Psoas muscle (tissue), 8 donors: ENCODE measurements around the gene IL20RB. TPM values are rescaled to one million over a fixed set of nuclear protein-coding genes. Genes with fewer than 3 reads are reported as not detected.
"Not testable (repeated sequence)": the region's sequence is repeated elsewhere in the genome, so short reads cannot be mapped to it uniquely, and the experiment has no call there.

Experiments
- ATAC-seq, 4 donors: fragments of 200-7000 bp; cut with Tn5 transposase; one replicate each; pipeline ENCODE4 v1.9.1; 2020; ENCODE audit warnings: moderate library complexity in 3 of 4, mild to moderate bottlenecking in 2 of 4
- DNase-seq, 2 donors: peaks; one replicate each; pipeline ENCODE4 v3.0.0-alpha.2; 2020
- H3K27ac ChIP-seq: fragments of 200-600 bp; one replicate; pipeline ENCODE4 v1.8.0; 2022
- H3K27me3 ChIP-seq, 3 donors: fragments of 200-600 bp in 1 of 3; one replicate each; pipeline versions ENCODE4 v1.6.1 to v1.8.0; 2013 to 2022; ENCODE audit warnings: low read length in 2 of 3, mild to moderate bottlenecking in 2 of 3, moderate library complexity in 1 of 3; ENCODE audit not compliant: insufficient read depth in 3 of 3
- H3K36me3 ChIP-seq, 2 donors: fragments of 200-600 bp in 1 of 2; one replicate each; pipeline versions ENCODE4 v1.6.1 to v1.8.0; 2013 to 2022; ENCODE audit warnings: low read depth in 1 of 2, mild to moderate bottlenecking in 1 of 2, moderate library complexity in 1 of 2; ENCODE audit not compliant: insufficient read depth in 1 of 2
- H3K4me1 ChIP-seq: fragments of 200-600 bp; one replicate; pipeline ENCODE4 v1.8.0; 2022
- H3K4me3 ChIP-seq: fragments of 200-600 bp; one replicate; pipeline ENCODE4 v1.8.0; 2022; ENCODE audit warnings: mild to moderate bottlenecking
- H3K9me3 ChIP-seq: fragments of 200-600 bp; one replicate; pipeline ENCODE4 v1.8.0; 2022
- WGBS, 3 donors: extraction: QIAGEN DNeasy Blood & Tissue Kit; methylation state at CpG; one replicate each; pipeline versions ENCODE4 v1.1.6 to v1.1.7; 2013; 5-methylcytosine and 5-hydroxymethylcytosine counted together
- intact Hi-C, 2 donors: fragments of 100-400 bp; cut with DNase I; formaldehyde crosslinking; loops; one replicate each; pipeline versions ENCODE4 v1.11.0 to v1.14.2; 2022
- polyA plus RNA-seq, 3 donors: library from polyadenylated mRNA; stranded (reverse); fragments of 200-250 nt; gene quantifications; one replicate each; pipeline ENCODE4 v1.2.3, GENCODE V29; 2013
- total RNA-seq, 4 donors: library from RNA; stranded (reverse); fragmentation: NEBNext Ultra II Directional in 2 of 4; extraction: Animal tissue kit (Norgen Biotek cat#: 25700) in 2 of 4; gene quantifications; one replicate each; pipeline versions ENCODE4 v1.2.1 to v1.2.4, GENCODE V29; 2021 to 2023
- TF ChIP-seq, protein P1 (sequence below): fragments of 200-600 bp; IDR thresholded peaks from one replicate; pipeline ENCODE4 v1.8.0; 2022; ENCODE audit warnings: antibody characterized with exemption
- donor health status: healthy with polysubstance abuse.
- donor health status: DM: no; HTN: no; CAD: no; lungs with moderate emphysema.
- donor health status: Bipolar disorder and iron deficiency.
- donor health status: healthy.
- donor health status: DM: yes; HTN: yes; CAD: no.
- donor health status: DM: no; HTN: no; CAD: no.
- donor health status: DM: no; HTN: no; CAD: no.
- donor health status: DM: yes; HTN: yes; CAD: no.

Gene IL20RB
- total and polyA plus RNA-seq, 7 donors, result 0.46 to 1.6 (median 0.68) TPM; not detected in 1

DNA sequence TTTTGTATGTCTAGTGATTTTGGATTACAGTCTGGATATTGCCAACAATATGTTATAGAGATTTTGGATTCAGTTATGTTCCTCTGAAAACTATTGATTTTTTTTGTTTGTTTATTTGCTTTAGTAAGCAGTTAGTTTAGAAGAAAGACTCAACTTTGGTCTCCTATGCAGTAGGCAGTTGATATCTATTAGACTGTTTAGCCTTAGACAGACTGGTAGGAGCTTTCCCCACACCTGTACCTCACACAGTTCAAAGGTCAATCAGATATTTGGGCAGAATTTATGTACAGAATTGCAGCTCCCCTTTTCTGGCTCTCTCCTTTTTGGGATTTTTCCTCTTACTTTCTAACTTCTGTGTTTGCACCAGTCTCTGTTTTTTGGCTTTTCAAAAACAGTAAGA, 42.3 kb downstream of the IL20RB start:
- no peak overlapping the region for H3K27ac ChIP-seq
- TF ChIP-seq, protein P1, sequence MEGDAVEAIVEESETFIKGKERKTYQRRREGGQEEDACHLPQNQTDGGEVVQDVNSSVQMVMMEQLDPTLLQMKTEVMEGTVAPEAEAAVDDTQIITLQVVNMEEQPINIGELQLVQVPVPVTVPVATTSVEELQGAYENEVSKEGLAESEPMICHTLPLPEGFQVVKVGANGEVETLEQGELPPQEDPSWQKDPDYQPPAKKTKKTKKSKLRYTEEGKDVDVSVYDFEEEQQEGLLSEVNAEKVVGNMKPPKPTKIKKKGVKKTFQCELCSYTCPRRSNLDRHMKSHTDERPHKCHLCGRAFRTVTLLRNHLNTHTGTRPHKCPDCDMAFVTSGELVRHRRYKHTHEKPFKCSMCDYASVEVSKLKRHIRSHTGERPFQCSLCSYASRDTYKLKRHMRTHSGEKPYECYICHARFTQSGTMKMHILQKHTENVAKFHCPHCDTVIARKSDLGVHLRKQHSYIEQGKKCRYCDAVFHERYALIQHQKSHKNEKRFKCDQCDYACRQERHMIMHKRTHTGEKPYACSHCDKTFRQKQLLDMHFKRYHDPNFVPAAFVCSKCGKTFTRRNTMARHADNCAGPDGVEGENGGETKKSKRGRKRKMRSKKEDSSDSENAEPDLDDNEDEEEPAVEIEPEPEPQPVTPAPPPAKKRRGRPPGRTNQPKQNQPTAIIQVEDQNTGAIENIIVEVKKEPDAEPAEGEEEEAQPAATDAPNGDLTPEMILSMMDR, result no peak
- DNase-seq (no peak), ATAC-seq (no peak)
- H3K9me3 ChIP-seq, result no peaks in the 10 kb centered on the region
- peaks cover 7% of the 10 kb centered on the region for H3K4me1 ChIP-seq
- H3K4me3 ChIP-seq, result no peak overlapping the region
- no peaks in the 10 kb centered on the region for H3K27me3 ChIP-seq
- H3K36me3 ChIP-seq, result no peaks in the 10 kb centered on the region
- intact Hi-C loops, result no loop called here

DNA sequence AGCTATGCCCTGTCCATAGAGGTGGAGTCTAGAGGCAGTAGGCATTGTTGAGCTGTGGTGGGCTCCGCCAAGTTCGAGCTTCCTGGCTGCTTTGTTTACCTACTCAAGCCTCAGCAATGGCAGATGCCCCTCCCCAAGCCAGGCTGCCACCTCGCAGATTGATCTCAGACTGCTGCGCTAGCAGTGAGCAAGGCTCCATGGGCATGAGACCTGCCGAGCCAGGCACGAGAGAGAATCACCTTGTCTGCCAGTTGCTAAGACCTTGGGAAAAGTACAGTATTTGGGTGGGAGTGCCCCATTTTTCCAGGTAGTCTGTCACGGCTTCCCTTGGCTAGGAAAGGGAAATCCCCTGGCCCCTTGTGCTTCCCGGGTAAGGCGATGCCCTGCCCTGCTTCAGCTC, 49.6 kb downstream of the IL20RB start:
- H3K4me3 ChIP-seq, H3K27ac ChIP-seq, DNase-seq, ATAC-seq, H3K4me1 ChIP-seq, H3K36me3 ChIP-seq, H3K27me3 ChIP-seq, intact Hi-C loops, H3K9me3 ChIP-seq: not testable (repeated sequence)
- 91 to 92% (median 91%) methylated on average over 9 of the region's 9 CpGs for WGBS, 3 donors

DNA sequence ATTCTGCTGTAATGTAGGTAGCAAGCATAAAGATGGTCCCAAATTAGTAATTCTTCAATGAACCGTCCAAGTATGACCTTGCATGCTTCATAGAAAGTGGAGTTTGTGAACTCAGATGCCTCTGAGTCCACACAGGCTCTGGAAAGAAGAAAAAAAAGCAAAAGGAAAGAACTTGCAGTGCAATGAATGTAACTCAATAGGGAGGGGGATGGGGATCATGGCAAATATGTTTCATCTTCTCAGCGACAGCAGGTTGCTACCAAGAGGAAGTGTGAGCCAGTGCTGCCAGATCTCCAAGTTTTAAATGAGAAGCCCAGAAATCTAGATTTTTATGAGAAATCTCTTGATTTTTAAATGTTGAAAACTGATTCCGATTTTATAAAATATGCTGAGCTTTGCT, 50.3 kb downstream of the IL20RB start:
- H3K4me1 ChIP-seq, result no peaks in the 10 kb centered on the region
- TF ChIP-seq, protein P1, result no peak
- no peaks in the 10 kb centered on the region for H3K9me3 ChIP-seq
- H3K27ac ChIP-seq, result no peak overlapping the region
- no peaks in the 10 kb centered on the region for H3K27me3 ChIP-seq
- no peak overlapping the region for H3K4me3 ChIP-seq
- ATAC-seq (no peak), DNase-seq (no peak)
- H3K36me3 ChIP-seq, result no peaks in the 10 kb centered on the region
- intact Hi-C loops, result no loop called here
- 44 to 53% (median 50%) methylated on average over 3 of the region's 3 CpGs for WGBS, 3 donors

DNA sequence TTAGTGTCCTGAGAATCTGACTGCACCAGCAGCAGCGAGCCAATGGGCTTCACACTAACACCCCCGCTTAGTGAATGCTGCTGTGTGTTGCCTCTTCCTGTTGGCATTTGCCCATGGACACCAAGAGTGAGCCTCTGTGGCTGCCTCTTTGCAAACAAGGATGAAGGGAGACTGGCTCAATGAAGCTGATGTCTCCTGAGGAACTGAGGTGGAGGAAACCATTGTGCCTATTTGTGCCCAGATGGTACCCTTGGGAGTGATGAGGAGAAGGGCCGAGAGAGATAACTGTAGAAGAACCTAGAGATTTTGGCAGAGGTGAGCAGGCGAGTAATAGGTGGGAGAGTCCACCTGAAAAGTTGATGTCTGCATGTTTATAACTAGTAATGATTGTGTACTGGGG, 51.2 kb downstream of the IL20RB start:
- TF ChIP-seq, protein P1, result no peak
- no peaks in the 10 kb centered on the region for H3K36me3 ChIP-seq
- no peak overlapping the region for H3K27ac ChIP-seq
- H3K9me3 ChIP-seq, result no peaks in the 10 kb centered on the region
- WGBS, 3 donors, result 84 to 91% (median 85%) methylated on average over 4 of the region's 4 CpGs
- ATAC-seq, result no peak
- intact Hi-C loops, result no loop called here
- no peaks in the 10 kb centered on the region for H3K4me1 ChIP-seq
- no peaks in the 10 kb centered on the region for H3K27me3 ChIP-seq
- H3K4me3 ChIP-seq, result no peak overlapping the region
- no peak for DNase-seq

DNA sequence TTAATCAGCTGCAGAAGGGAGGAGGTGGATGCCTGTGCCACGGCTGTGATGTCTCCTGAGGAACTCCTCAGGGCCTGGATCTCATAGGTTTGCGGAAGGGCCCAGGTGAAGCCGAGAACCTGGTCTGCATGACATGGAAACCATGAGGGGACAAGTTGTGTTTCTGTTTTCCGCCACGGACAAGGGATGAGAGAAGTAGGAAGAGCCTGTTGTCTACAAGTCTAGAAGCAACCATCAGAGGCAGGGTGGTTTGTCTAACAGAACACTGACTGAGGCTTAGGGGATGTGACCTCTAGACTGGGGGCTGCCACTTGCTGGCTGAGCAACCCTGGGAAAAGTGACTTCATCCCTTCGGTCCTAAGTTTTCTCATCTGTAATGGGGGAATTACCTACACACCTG, 52.4 kb downstream of the IL20RB start:
- Histone ChIP-seq H3K4me1 (no peaks in the 10 kb centered on the region), H3K27me3 (no peaks in the 10 kb centered on the region), H3K36me3 (no peaks in the 10 kb centered on the region), H3K27ac (no peak overlapping the region), H3K9me3 (no peaks in the 10 kb centered on the region), H3K4me3 (no peak overlapping the region)
- no peak for DNase-seq
- intact Hi-C loops, result loop anchor here (2.0 to 10.0 kb wide), 6 partner anchors 145 to 938 kb away; partner anchors contain the start of genes NCK1 (in 1 of the 2) and STAG1 (in 1 of the 2)
- WGBS, 3 donors, result 92 to 96% (median 96%) methylated on average over 6 of the region's 6 CpGs
- TF ChIP-seq, protein P1, result no peak
- no peak for ATAC-seq
